Right hindlimb (tissue), 1 donor: ENCODE data around the gene PLXND1.
"Not testable (repeated sequence)": the region's sequence is repeated elsewhere in the genome, so short reads cannot be mapped to it uniquely, and the experiment has no call there.

Experiments
- DNase-seq: peaks from one replicate; pipeline ENCODE4 v3.0.0-alpha.2; 2018

PLXND1 gene

GRCh38 chr3:129547241-129547640, 59.2 kb downstream of the PLXND1 start:
- no peak for DNase-seq

DNA sequence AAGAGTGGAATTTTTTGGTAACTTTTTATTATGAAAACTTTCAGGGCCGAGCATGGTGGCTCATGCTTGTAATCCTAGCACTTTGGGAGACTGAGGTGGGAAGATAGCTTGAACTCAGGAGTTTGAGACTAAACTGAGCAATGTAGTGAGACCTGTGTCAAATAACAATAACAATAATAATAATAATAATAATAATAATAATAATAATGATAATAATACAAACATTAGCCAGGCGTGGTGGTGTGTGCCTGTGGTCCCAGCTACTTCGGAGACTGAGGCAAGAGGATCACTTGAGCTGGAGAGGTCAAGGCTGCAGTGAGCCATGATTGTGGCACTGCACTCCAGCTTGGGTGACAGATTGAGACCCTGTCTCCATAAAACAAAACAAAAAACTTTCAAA, 60.5 kb downstream of the PLXND1 start:
- not testable (repeated sequence) for DNase-seq

GRCh38 chr3:129543999-129544398, 62.5 kb downstream of the PLXND1 start:
- no peak for DNase-seq

DNA sequence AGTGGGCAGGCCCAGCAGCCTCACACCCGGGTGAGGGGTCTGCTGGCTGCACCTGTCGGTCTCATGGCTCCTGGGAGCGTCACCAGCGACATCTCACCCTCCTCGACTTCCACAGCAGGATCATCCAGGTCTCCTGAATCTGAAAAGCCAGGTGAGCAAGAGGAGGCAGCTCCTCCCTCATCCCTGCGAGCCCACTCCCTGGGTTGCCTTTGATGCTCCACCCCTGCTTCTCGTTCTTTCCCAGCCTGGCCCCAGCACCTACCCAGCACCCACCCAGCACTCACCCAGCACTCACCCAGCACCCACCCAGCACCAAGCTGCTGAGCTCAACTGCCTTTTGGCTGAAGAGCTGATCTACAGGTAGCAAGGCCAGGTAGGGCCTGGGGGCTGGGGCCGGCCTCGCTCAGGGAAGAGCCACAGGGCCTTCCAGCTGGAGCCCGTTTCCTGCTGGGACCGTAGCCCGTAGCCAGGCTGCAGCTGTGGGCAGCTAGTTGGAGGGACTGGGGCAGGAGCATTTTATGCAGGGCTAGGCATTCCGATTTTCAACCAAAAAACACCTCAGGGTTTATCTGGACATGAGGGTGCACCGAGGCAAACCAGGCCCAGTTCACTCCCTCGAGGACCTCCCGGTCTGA, 63.2 kb downstream of the PLXND1 start, which contains the start of gene H1-8:
Gene H1-8 (plus strand): TSS at position 20 of the 635 bp plus-strand sequence. CDS start 44 bp downstream, at position 64.
- no peak for DNase-seq

DNA sequence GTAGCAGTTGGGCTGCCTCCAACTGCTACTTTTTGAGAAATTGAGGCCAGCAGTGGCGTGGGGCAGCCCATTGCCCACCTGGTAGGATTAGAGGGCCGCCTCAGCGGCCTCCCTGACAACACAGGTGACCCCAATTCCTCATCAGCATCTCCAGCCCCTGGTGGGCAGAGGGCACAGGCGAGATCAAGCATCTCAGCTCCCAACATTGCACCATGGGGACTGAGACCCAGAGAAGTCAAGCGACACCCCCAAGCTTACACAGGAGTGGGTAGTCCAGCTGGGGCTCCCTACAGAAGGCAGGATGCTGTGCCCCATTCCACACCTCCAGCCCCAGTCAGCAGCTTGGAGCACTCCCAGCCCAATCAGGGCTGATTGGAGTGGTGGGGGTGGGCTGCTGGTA, 63.7 kb downstream of the PLXND1 start:
- DNase-seq = no peak

- no peak for DNase-seq
These were observed 65.5 kb downstream of the PLXND1 start for GRCh38 chr3:129540776-129541516.

GRCh38 chr3:129539206-129539605, 67.3 kb downstream of the PLXND1 start:
- no peak for DNase-seq

DNA sequence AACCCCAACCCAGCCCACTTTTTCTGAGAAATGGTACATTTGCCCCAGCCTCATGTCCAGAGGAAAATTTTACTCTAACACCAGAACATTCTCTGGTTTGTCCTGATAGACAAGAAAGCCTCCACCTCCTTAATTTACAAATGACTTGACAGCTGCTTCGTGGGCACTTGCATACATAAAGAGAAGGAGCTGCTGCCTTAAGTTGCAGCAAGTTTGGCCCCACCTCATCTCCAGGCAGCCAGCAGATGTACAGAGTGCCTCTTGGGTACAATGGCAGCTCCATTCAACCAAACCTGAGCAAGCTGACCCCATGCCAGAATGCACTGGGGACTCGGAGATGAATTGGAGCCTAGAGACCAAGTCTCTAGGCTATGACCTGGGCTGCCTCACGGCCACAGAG, 69.7 kb downstream of the PLXND1 start:
- no peak for DNase-seq

DNA sequence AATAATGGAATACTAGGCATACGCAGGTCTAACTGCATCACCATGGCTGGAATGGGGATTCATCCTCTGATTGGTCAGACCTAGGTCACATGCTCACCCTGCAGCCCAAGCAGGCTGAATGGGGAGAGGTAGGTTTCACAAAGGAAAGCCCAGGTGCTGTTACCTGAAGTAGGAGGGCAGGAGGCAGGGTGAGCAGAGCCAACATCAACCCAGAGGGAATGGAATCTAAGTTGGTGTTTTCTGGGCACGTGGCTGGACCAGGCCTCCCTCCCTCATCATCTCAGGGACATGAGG, 70.2 kb downstream of the PLXND1 start:
- DNase-seq = no peak

GRCh38 chr3:129535075-129535474, 71.4 kb downstream of the PLXND1 start:
- DNase-seq = no peak

GRCh38 chr3:129534428-129535027, 71.9 kb downstream of the PLXND1 start:
- DNase-seq = no peak

GRCh38 chr3:129533406-129533805, 73.1 kb downstream of the PLXND1 start:
- no peak for DNase-seq

DNA sequence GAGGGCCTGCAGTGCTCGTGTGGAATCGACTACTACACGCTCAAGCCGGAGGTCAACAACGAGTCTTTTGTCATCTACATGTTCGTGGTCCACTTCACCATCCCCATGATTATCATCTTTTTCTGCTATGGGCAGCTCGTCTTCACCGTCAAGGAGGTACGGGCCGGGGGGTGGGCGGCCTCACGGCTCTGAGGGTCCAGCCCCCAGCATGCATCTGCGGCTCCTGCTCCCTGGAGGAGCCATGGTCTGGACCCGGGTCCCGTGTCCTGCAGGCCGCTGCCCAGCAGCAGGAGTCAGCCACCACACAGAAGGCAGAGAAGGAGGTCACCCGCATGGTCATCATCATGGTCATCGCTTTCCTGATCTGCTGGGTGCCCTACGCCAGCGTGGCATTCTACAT, 74.2 kb downstream of the PLXND1 start:
- no peak for DNase-seq

GRCh38 chr3:129531699-129532098, 74.8 kb downstream of the PLXND1 start:
- DNase-seq = no peak

DNA sequence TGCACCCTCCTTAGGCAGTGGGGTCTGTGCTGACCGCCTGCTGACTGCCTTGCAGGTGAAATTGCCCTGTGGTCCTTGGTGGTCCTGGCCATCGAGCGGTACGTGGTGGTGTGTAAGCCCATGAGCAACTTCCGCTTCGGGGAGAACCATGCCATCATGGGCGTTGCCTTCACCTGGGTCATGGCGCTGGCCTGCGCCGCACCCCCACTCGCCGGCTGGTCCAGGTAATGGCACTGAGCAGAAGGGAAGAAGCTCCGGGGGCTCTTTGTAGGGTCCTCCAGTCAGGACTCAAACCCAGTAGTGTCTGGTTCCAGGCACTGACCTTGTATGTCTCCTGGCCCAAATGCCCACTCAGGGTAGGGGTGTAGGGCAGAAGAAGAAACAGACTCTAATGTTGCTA, 75.7 kb downstream of the PLXND1 start:
- DNase-seq = no peak

DNA sequence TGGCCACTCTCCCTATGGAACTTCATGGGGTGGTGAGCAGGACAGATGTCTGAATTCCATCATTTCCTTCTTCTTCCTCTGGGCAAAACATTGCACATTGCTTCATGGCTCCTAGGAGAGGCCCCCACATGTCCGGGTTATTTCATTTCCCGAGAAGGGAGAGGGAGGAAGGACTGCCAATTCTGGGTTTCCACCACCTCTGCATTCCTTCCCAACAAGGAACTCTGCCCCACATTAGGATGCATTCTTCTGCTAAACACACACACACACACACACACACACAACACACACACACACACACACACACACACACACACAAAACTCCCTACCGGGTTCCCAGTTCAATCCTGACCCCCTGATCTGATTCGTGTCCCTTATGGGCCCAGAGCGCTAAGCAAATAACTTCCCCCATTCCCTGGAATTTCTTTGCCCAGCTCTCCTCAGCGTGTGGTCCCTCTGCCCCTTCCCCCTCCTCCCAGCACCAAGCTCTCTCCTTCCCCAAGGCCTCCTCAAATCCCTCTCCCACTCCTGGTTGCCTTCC, 76.2 kb downstream of the PLXND1 start:
- DNase-seq = no peak

- DNase-seq = no peak
These were observed 76.9 kb downstream of the PLXND1 start for GRCh38 chr3:129529436-129530210.

- no peak for DNase-seq
These were observed 77.8 kb downstream of the PLXND1 start, which contains the start of gene RHO for GRCh38 chr3:129528589-129529100. TSS of gene RHO (plus strand) at chr3:129528639. CDS start at chr3:129528734, 95 bp downstream.

- DNase-seq = no peak
These were observed 79.2 kb downstream of the PLXND1 start for GRCh38 chr3:129527262-129527661.

DNA sequence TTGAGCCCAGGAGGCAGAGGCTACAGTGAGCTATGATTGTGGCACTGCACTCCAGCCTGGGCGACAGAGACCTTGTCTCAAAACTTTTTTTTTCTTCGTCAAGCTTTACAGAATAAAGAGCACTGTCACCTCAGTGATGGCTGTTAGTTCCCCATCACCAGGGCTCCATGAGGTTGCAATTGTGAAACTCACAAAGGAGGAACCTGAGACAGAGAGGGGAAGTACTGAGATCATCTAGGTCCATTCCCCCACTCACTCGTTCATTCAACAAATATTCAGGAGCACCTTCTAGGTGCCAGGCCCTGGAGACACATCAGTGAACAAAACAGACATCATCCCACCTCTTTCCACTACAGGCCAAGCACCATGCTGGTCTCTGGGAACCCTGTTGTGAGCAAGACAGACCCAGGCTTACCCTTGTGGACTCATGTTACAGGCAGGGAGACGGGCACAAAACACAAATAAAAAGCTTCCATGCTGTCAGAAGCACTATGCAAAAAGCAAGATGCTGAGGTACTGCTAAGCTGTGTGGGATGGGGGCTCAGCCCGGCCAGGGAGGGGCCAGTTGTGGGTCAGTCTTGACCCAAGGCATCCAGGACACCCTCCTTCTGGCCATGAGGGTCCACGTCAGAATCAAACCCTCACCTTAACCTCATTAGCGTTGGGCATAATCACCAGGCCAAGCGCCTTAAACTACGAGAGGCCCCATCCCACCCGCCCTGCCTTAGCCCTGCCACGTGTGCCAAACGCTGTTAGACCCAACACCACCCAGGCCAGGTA, 80.2 kb downstream of the PLXND1 start:
- DNase-seq = no peak

DNA sequence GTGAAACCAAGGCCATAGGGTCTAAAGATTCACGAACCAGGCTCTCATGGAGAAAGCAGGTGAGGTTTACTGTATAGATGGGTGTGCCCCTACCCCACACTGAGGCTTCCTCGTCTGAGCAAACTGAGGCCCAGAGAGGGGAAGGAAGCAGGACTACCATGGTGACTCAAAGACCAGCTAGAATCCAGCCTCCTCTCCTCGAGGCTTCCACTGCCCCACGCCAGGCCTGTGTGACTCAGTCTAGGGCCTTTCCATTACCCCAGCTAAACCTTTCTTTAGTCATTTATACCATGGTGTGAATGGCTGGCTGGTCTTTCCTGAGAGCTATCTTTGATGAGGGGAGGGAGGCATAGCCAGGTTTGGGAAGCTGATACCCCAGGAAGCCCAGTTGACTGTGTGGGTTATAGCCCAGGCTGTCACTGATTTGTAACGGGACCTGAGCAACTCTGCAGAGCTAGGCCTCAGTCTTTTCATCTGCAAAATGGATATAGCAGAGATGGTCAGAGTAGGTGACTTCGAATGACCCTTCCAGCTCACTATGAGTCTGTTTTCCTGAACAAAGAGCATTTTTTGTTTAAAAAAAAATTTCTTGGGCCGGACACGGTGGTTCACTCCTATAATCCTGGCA, 81.0 kb downstream of the PLXND1 start:
- no peak for DNase-seq

DNA sequence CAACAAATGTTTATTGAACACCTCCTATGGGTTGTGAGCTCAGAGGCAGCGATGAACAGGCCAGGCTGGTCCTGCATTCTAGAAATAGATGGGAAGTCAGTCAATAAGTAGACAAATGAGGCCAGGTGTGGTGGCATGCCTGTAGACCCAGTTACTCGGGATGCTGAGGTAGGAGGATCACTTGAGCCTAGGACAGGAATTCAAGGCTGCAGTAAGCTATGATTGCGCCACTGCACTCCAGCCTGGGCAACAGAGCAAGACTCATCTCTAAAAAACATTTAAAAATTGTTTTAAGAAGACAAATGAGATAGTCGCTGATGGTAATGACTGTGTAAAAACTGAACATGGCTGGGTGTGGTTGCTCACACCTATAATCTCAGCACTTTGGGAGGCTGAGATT, 82.4 kb downstream of the PLXND1 start:
- no peak for DNase-seq
